OCI-LY7 (cell line): ENCODE data around the gene SEMA7A. TPM values are rescaled to one million over a fixed set of nuclear protein-coding genes. Genes with fewer than 3 reads are reported as not detected.

Experiments used
- BruUV-seq: library from RNA; stranded (reverse); fragments of 400-500 nt; replicated peaks from 2 replicates; lab custom pipeline; 2021; lab: Mats Ljungman, UMichigan
- CTCF ChIA-PET: fragments of 300-600 bp; sonication (Branson Sonifier 250); formaldehyde crosslinking; loops from one replicate; lab custom pipeline; 2022; ENCODE audit warnings: antibody characterized with exemption; ENCODE audit not compliant: unreplicated experiment; lab: Charles Lee
- POLR2A ChIA-PET: fragments of 300-600 bp; sonication (Branson Sonifier 250); formaldehyde crosslinking; loops from one replicate; lab custom pipeline; 2022; ENCODE audit warnings: antibody characterized with exemption; lab: Charles Lee
- DNase-seq: peaks from one replicate; pipeline ENCODE4 v3.0.0-alpha.2; 2015; ENCODE audit warnings: low spot score
- H2AFZ ChIP-seq: fragments of 200-600 bp; sonication (generic), shearing (Covaris generic); 2 replicates; pipeline ENCODE4 v1.6.1; 2014; ENCODE audit warnings: mild to moderate bottlenecking, antibody characterized with exemption, low read length, moderate library complexity
- H3K27ac ChIP-seq: fragments of 200-600 bp; sonication (generic); 2 replicates; pipeline ENCODE4 v1.5.1; 2014; ENCODE audit warnings: mixed run types, low read depth, mild to moderate bottlenecking, moderate library complexity, low read length, inconsistent platforms; ENCODE audit not compliant: poor library complexity, severe bottlenecking
- H3K36me3 ChIP-seq: fragments of 200-600 bp; sonication (generic); 2 replicates; pipeline ENCODE4 v1.6.1; 2014; ENCODE audit warnings: mild to moderate bottlenecking, antibody characterized with exemption, low read length, moderate library complexity, mixed read lengths; ENCODE audit not compliant: insufficient read depth
- H3K4me1 ChIP-seq: fragments of 200-600 bp; sonication (generic); 2 replicates; pipeline ENCODE4 v1.5.1; 2014; ENCODE audit warnings: mild to moderate bottlenecking, low read length; ENCODE audit not compliant: insufficient read depth, poor library complexity, severe bottlenecking
- H3K4me2 ChIP-seq: fragments of 200-600 bp; sonication (generic); 2 replicates; pipeline ENCODE4 v1.6.1; 2014; ENCODE audit warnings: mild to moderate bottlenecking, low read length
- H3K4me3 ChIP-seq: fragments of 200-600 bp; sonication (generic); 2 replicates; pipeline ENCODE4 v1.5.1; 2014; ENCODE audit warnings: mild to moderate bottlenecking, low read depth, low read length; ENCODE audit not compliant: poor library complexity, severe bottlenecking
- H3K79me2 ChIP-seq: fragments of 200-600 bp; sonication (generic); 2 replicates; pipeline ENCODE4 v1.6.1; 2016; ENCODE audit warnings: low read depth, mild to moderate bottlenecking, low read length, moderate library complexity, mixed read lengths; ENCODE audit not compliant: insufficient read depth
- H3K9me2 ChIP-seq: fragments of 200-600 bp; sonication (generic); 2 replicates; pipeline ENCODE4 v1.6.1; 2016; ENCODE audit warnings: mild to moderate bottlenecking, low read length, mixed read lengths; ENCODE audit not compliant: insufficient read depth
- H3K9me3 ChIP-seq: fragments of 200-600 bp; sonication (generic); 2 replicates; pipeline ENCODE4 v1.6.1; 2014; ENCODE audit warnings: mild to moderate bottlenecking, mixed run types, low read length, mixed read lengths
- H4K20me1 ChIP-seq: fragments of 200-600 bp; sonication (generic); 2 replicates; pipeline ENCODE4 v1.6.1; 2014; ENCODE audit warnings: mild to moderate bottlenecking, antibody characterized with exemption, low read length, moderate library complexity, mixed read lengths; ENCODE audit not compliant: insufficient read depth
- EZH2phosphoT487 ChIP-seq: fragments of 200-600 bp; sonication (generic); IDR thresholded peaks from 2 replicates; pipeline ENCODE4 v1.6.1; 2018; ENCODE audit warnings: low read depth, borderline replicate concordance, mild to moderate bottlenecking, mixed run types, antibody characterized with exemption, low read length, moderate library complexity, mixed read lengths
- intact Hi-C: fragments of 100-400 bp; cut with micrococcal nuclease; formaldehyde crosslinking; loops from one replicate; pipeline ENCODE4 v1.10.0; 2022; ENCODE audit not compliant: unreplicated experiment
- total RNA-seq, 2 experiments: library from RNA; depleted of rRNA in 1 of 2; stranded (reverse); fragments of >200 nt in 1 of 2; shearing (Covaris generic) in 1 of 2; gene quantifications; 2 replicates each; pipeline ENCODE4 v1.2.3, GENCODE V29; 2014 to 2022
- TF ChIP-seq, protein P1 (sequence below): fragments of 200-600 bp; sonication (generic); conservative IDR thresholded peaks from 2 replicates; pipeline ENCODE4 v1.5.1; 2014; ENCODE audit warnings: mild to moderate bottlenecking, antibody characterized with exemption, low read length, moderate library complexity, mixed read lengths

Gene SEMA7A
- total RNA-seq, 2 experiments from 2014 or later: 0.06 to 1.0 TPM

DNA sequence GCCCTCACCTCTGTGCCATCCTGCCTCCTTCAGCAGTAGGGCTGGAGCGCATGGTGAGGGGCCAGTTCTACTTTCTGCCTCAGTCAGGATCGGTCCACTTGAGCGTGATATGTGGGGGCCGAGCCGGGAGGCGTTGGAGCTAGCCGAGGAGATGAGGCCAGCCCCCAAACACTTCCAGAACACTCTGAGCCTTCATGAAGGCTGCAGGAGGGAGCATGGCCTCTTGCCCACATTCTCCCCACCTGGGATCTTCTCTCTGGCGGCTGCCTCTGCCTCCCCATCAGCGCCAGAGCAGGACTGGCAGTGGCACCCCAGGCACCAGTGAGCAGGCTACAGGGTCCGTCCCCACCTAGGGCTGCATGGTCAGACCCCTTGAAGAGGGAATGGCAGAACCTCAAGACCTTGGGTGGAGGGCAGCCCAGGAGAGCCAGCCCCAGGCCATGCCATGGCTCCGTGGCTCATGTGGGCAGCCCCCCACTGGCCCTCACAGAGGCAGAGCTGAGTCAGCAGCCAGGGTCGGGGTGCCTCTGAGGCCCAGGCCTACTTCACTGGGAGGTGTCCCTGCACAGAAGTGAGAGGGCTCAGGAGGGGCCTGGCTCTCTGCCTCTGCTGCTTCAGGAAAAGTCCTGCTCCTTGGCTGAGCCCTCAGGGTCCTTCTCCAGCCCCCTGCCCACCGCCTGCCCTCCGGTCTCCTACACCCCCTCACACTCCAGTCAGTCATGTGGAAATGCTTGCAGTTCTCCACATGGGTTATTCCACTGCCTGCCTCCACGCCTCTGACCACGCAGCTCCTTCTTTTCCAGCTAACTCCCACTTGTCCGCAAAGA lies 38.2 kb downstream of the SEMA7A start:
- TF ChIP-seq, protein P1, sequence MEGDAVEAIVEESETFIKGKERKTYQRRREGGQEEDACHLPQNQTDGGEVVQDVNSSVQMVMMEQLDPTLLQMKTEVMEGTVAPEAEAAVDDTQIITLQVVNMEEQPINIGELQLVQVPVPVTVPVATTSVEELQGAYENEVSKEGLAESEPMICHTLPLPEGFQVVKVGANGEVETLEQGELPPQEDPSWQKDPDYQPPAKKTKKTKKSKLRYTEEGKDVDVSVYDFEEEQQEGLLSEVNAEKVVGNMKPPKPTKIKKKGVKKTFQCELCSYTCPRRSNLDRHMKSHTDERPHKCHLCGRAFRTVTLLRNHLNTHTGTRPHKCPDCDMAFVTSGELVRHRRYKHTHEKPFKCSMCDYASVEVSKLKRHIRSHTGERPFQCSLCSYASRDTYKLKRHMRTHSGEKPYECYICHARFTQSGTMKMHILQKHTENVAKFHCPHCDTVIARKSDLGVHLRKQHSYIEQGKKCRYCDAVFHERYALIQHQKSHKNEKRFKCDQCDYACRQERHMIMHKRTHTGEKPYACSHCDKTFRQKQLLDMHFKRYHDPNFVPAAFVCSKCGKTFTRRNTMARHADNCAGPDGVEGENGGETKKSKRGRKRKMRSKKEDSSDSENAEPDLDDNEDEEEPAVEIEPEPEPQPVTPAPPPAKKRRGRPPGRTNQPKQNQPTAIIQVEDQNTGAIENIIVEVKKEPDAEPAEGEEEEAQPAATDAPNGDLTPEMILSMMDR: no peak
- TF ChIP-seq EZH2phosphoT487: no peak

DNA sequence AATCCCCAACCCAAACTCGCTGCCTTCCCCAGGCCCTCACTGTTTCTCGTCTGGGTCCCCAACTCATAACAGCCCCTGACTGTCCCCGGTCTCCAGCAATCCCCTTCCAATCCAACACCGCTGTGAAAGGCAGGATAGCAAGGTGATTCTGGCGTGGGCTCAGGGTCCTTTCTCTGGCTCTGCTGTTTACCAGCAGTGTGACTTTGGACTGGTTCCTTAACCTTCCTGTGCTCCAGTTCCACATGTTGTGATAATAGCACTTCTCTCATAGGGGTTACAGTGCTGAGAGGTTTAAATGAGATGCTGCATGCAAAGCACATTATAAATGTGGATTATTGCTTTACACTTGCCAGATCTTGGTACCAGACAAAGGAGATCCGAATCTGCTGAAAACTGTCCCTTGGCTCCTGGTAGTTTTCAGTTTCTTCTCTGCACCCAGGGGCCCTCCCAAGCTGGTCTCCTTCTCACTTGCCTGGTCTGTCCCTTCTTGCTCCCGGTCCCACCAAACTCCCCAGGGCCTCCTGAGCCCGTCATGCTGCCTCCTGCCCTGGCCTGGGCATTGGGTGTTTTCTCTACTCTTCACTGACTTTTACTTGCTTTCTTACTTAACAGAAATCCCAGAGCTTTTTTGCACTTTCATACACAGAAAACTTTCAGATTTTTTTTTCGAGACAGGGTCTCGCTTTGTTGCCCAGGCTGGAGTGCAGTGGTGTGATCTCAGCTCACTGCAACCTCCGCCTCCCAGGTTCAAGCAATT lies 39.5 kb downstream of the SEMA7A start:
- H4K20me1 ChIP-seq: peaks cover 4% of the 10 kb centered on the region; the same call in 1 of the 2 replicates
- CTCF ChIA-PET: interaction anchor here (1.0 kb wide), 1 partner anchor 10 kb away, joined by 4 read pairs; no protein-coding TSS in a partner anchor
- no peak overlapping the region for H3K4me2 ChIP-seq
- H3K36me3 ChIP-seq: no peaks in the 10 kb centered on the region
- no peaks in the 10 kb centered on the region for H3K79me2 ChIP-seq
- no peaks in the 10 kb centered on the region for H3K9me3 ChIP-seq
- DNase-seq: no peak
- TF ChIP-seq EZH2phosphoT487: no peak
- TF ChIP-seq, protein P1: no peak
- intact Hi-C loops: no loop called here
- POLR2A ChIA-PET: interaction anchor here (1.4 kb wide), 1 partner anchor 10 kb away, joined by 3 read pairs; no protein-coding TSS in a partner anchor
- H3K4me3 ChIP-seq: no peak overlapping the region
- no peaks in the 10 kb centered on the region for H3K9me2 ChIP-seq
- no peak overlapping the region for H2AFZ ChIP-seq
- no peak overlapping the region for H3K27ac ChIP-seq
- peaks cover 38% of the 10 kb centered on the region for H3K4me1 ChIP-seq
- BruUV-seq: no TSS peak

More for the DNA sequence above, 38.2 kb downstream of the SEMA7A start:
- Histone ChIP-seq H3K9me3 (no peaks in the 10 kb centered on the region), H2AFZ (no peak overlapping the region), H3K4me1 (peaks cover 50% of the 10 kb centered on the region), H3K79me2 (no peaks in the 10 kb centered on the region), H4K20me1 (peaks cover 4% of the 10 kb centered on the region; the same call in 1 of the 2 replicates), H3K4me2 (no peak overlapping the region), H3K27ac (no peak overlapping the region), H3K4me3 (no peak overlapping the region), H3K36me3 (no peaks in the 10 kb centered on the region), H3K9me2 (no peaks in the 10 kb centered on the region)
- no peak for DNase-seq
- ChIA-PET POLR2A (interaction anchor here (2.8 kb wide), 1 partner anchor 11 kb away, joined by 7 read pairs; no protein-coding TSS in a partner anchor), CTCF (no interaction called here)
- intact Hi-C loops: no loop called here
- BruUV-seq: no TSS peak
